HepG2 (cell line): ENCODE measurements around the gene ZXDC. TPM values are rescaled to one million over a fixed set of nuclear protein-coding genes. Genes with fewer than 3 reads are reported as not detected.

Experiments
- ATF1 ChIP-seq: IDR thresholded peaks from 2 replicates; pipeline ENCODE4 v1.6.1; 2016; ENCODE audit warnings: mild to moderate bottlenecking, control low read depth
- BATF2 ChIP-seq: sonication (generic); formaldehyde crosslinking; IDR thresholded peaks from 2 replicates; pipeline ENCODE4 v1.8.0; 2022; ENCODE audit warnings: mild to moderate bottlenecking, missing genetic modification reagents, moderate library complexity
- CAMTA2 ChIP-seq: sonication (generic); formaldehyde crosslinking; IDR thresholded peaks from 2 replicates; pipeline ENCODE4 v1.4.0; 2020; ENCODE audit warnings: mild to moderate bottlenecking, missing genetic modification reagents, borderline replicate concordance
- HOXD1 ChIP-seq: sonication (generic); formaldehyde crosslinking; IDR thresholded peaks from 2 replicates; pipeline ENCODE4 v1.5.0; 2020; ENCODE audit warnings: missing genetic modification reagents
- KAT8 ChIP-seq: IDR thresholded peaks from 2 replicates; pipeline ENCODE4 v1.6.1; 2016; ENCODE audit warnings: missing genetic modification reagents, missing compliant biosample characterization
- KLF13 ChIP-seq: sonication (generic); formaldehyde crosslinking; IDR thresholded peaks from 2 replicates; pipeline ENCODE4 v1.4.0; 2020; ENCODE audit warnings: mild to moderate bottlenecking, missing genetic modification reagents
- NFKB2 ChIP-seq: sonication (generic); formaldehyde crosslinking; IDR thresholded peaks from 2 replicates; pipeline ENCODE4 v1.4.0; 2020; ENCODE audit warnings: missing genetic modification reagents, borderline replicate concordance
- NFKBIZ ChIP-seq: IDR thresholded peaks from 2 replicates; pipeline ENCODE4 v1.6.1; 2018; ENCODE audit warnings: missing genetic modification reagents, missing compliant biosample characterization
- NR1H2 ChIP-seq: sonication (generic); formaldehyde crosslinking; IDR thresholded peaks from 2 replicates; pipeline ENCODE4 v1.8.1; 2022; ENCODE audit warnings: low read depth, missing genetic modification reagents, borderline replicate concordance
- PRPF4 ChIP-seq: fragments of 200-400 bp; formaldehyde crosslinking; IDR thresholded peaks from 2 replicates; pipeline ENCODE4 v1.6.1; 2016; ENCODE audit warnings: low read length, low read depth; ENCODE audit not compliant: poor library complexity, severe bottlenecking
- RBM39 ChIP-seq: fragments of 200-400 bp; formaldehyde crosslinking; IDR thresholded peaks from one replicate; pipeline ENCODE4 v1.6.1; 2018; ENCODE audit warnings: antibody characterized with exemption, mild to moderate bottlenecking, low read depth, low read length; ENCODE audit not compliant: poor library complexity, severe bottlenecking
- STAT6 ChIP-seq: sonication (generic); formaldehyde crosslinking; IDR thresholded peaks from 2 replicates; pipeline ENCODE4 v1.4.0; 2020; ENCODE audit warnings: missing genetic modification reagents, mild to moderate bottlenecking, borderline replicate concordance
- TCF12 ChIP-seq, 2 experiments: fragments of 450-650 bp in 1 of 2; sonication (generic) in 1 of 2; formaldehyde crosslinking in 1 of 2; IDR thresholded peaks; 2 replicates each; pipeline versions ENCODE4 v1.6.1 to v1.8.0; 2017 to 2022; ENCODE audit warnings: antibody characterized with exemption in 1 of 2, mild to moderate bottlenecking in 1 of 2, missing genetic modification reagents in 1 of 2, moderate library complexity in 1 of 2
- TGIF2 ChIP-seq: IDR thresholded peaks from 2 replicates; pipeline ENCODE4 v1.6.1; 2016; ENCODE audit warnings: control low read depth, missing compliant biosample characterization
- TOPORS ChIP-seq: sonication (generic); formaldehyde crosslinking; IDR thresholded peaks from 2 replicates; pipeline ENCODE4 v1.8.0; 2023; ENCODE audit warnings: mild to moderate bottlenecking, missing genetic modification reagents
- ZBTB38 ChIP-seq: sonication (generic); formaldehyde crosslinking; IDR thresholded peaks from 2 replicates; pipeline ENCODE4 v1.5.1; 2020; ENCODE audit warnings: mild to moderate bottlenecking, missing genetic modification reagents
- ZFP36L2 ChIP-seq: sonication (generic); formaldehyde crosslinking; IDR thresholded peaks from 2 replicates; pipeline ENCODE4 v1.4.0; 2020; ENCODE audit warnings: missing genetic modification reagents
- ZNF562 ChIP-seq: sonication (generic); formaldehyde crosslinking; IDR thresholded peaks from 2 replicates; pipeline ENCODE4 v1.8.0; 2022; ENCODE audit warnings: missing genetic modification reagents, borderline replicate concordance
- ZNF713 ChIP-seq: sonication (generic); formaldehyde crosslinking; IDR thresholded peaks from 2 replicates; pipeline ENCODE4 v1.4.0; 2020; ENCODE audit warnings: mild to moderate bottlenecking, missing genetic modification reagents
- ZSCAN30 ChIP-seq: sonication (generic); formaldehyde crosslinking; IDR thresholded peaks from 2 replicates; pipeline ENCODE4 v1.5.0; 2020; ENCODE audit warnings: mild to moderate bottlenecking, missing genetic modification reagents
- polyA plus RNA-seq, 8 experiments: library from polyadenylated mRNA; depleted of rRNA in 3 of 8; stranded (reverse) in 7 of 8; unstranded in 1 of 8; fragments of >200 nt; fragmentation: Illumina TruSeq in 4 of 8; extraction: Trizol in 4 of 8; gene quantifications; 2 replicates each; pipeline versions ENCODE4 v1.2.1 to v1.2.3, GENCODE V29; 2011 to 2016; ENCODE audit warnings: low read depth in 4 of 8, missing spikeins in 1 of 8, mixed read lengths in 1 of 8; ENCODE audit not compliant: insufficient read depth in 1 of 8
- total RNA-seq, 5 experiments: library from RNA; depleted of rRNA; stranded (reverse); fragments of >200 nt; fragmentation: Illumina TruSeq; extraction: Trizol; gene quantifications; 2 replicates each; pipeline ENCODE4 v1.2.3, GENCODE V29; 2016; ENCODE audit warnings: low read depth in 1 of 5
- TF ChIP-seq, protein P1 (sequence below): sonication (generic); formaldehyde crosslinking; conservative IDR thresholded peaks from 2 replicates; pipeline ENCODE4 v1.8.0; 2022; ENCODE audit warnings: mild to moderate bottlenecking, moderate library complexity, missing genetic modification reagents
- TF ChIP-seq, protein P2 (sequence below): sonication (generic); formaldehyde crosslinking; IDR thresholded peaks from 2 replicates; pipeline ENCODE4 v1.4.0; 2020; ENCODE audit warnings: mild to moderate bottlenecking, low read depth, missing genetic modification reagents
- TF ChIP-seq, protein P3 (sequence below): IDR thresholded peaks from 2 replicates; pipeline ENCODE4 v1.6.1; 2012; ENCODE audit warnings: inconsistent platforms
- TF ChIP-seq, protein P4 (sequence below): sonication (generic); formaldehyde crosslinking; IDR thresholded peaks from 2 replicates; pipeline ENCODE4 v1.8.0; 2022; ENCODE audit warnings: missing genetic modification reagents, low read depth, mild to moderate bottlenecking, borderline replicate concordance

ZXDC gene
- total and polyA plus RNA-seq, 2 of the 13 experiments (the other 11 are each of a cell fraction or from before 2014, with no cell fraction given): 17.6 to 21.2 TPM

GRCh38 chr3:126522363-126522788 is 46.7 kb upstream of the ZXDC start (continued):
- TF ChIP-seq RBM39 (no peak), ZNF562 (CRISPR knock-in tag) (no peak), KLF13 (CRISPR knock-in tag) (no peak), TCF12 (IDR thresholded peaks at IDR 0.05) (no peak), TCF12 (CRISPR knock-in tag; IDR thresholded peaks at IDR 0.05) (no peak), HOXD1 (CRISPR knock-in tag) (no peak), ZNF713 (CRISPR knock-in tag) (no peak), NFKB2 (CRISPR knock-in tag) (no peak), TGIF2 (CRISPR knock-in tag) (no peak), ZFP36L2 (CRISPR knock-in tag) (no peak), BATF2 (no peak), KAT8 (CRISPR knock-in tag) (no peak), TOPORS (CRISPR knock-in tag) (no peak), NR1H2 (no peak), ATF1 (no peak), PRPF4 (no peak), STAT6 (CRISPR knock-in tag) (no peak), ZSCAN30 (CRISPR knock-in tag) (no peak), NFKBIZ (CRISPR knock-in tag) (no peak), CAMTA2 (CRISPR knock-in tag) (no peak), ZBTB38 (CRISPR knock-in tag) (no peak)
- TF ChIP-seq, protein P1, sequence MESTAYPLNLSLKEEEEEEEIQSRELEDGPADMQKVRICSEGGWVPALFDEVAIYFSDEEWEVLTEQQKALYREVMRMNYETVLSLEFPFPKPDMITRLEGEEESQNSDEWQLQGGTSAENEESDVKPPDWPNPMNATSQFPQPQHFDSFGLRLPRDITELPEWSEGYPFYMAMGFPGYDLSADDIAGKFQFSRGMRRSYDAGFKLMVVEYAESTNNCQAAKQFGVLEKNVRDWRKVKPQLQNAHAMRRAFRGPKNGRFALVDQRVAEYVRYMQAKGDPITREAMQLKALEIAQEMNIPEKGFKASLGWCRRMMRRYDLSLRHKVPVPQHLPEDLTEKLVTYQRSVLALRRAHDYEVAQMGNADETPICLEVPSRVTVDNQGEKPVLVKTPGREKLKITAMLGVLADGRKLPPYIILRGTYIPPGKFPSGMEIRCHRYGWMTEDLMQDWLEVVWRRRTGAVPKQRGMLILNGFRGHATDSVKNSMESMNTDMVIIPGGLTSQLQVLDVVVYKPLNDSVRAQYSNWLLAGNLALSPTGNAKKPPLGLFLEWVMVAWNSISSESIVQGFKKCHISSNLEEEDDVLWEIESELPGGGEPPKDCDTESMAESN: no peak
- TF ChIP-seq, protein P2, sequence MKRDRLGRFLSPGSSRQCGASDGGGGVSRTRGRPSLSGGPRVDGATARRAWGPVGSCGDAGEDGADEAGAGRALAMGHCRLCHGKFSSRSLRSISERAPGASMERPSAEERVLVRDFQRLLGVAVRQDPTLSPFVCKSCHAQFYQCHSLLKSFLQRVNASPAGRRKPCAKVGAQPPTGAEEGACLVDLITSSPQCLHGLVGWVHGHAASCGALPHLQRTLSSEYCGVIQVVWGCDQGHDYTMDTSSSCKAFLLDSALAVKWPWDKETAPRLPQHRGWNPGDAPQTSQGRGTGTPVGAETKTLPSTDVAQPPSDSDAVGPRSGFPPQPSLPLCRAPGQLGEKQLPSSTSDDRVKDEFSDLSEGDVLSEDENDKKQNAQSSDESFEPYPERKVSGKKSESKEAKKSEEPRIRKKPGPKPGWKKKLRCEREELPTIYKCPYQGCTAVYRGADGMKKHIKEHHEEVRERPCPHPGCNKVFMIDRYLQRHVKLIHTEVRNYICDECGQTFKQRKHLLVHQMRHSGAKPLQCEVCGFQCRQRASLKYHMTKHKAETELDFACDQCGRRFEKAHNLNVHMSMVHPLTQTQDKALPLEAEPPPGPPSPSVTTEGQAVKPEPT (CRISPR knock-in tag): no peak
- TF ChIP-seq, protein P3, sequence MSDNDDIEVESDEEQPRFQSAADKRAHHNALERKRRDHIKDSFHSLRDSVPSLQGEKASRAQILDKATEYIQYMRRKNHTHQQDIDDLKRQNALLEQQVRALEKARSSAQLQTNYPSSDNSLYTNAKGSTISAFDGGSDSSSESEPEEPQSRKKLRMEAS: no peak
- TF ChIP-seq, protein P4, sequence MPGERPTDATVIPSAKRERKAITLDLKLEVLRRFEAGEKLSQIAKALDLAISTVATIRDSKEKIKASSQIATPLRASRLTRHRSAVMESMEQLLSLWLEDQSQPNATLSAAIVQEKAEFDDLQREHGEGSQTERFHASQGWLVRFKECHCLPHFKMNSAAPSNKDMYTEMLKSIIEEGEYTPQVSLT: no peak
